HepG2 (cell line): ENCODE results near the gene UQCR11. TPM values are rescaled to one million over a fixed set of nuclear protein-coding genes. Genes with fewer than 3 reads are reported as not detected.

ENCODE experiments used
- DNMT1 ChIP-seq: sonication (generic); formaldehyde crosslinking; IDR thresholded peaks from 2 replicates; pipeline ENCODE4 v1.5.1; 2020; ENCODE audit warnings: mild to moderate bottlenecking, missing genetic modification reagents
- GPBP1L1 ChIP-seq: sonication (generic); formaldehyde crosslinking; IDR thresholded peaks from 2 replicates; pipeline ENCODE4 v1.5.0; 2020; ENCODE audit warnings: mild to moderate bottlenecking, missing genetic modification reagents
- HIVEP1 ChIP-seq: sonication (generic); formaldehyde crosslinking; IDR thresholded peaks from 2 replicates; pipeline ENCODE4 v1.4.0; 2020; ENCODE audit warnings: mild to moderate bottlenecking, missing genetic modification reagents
- HMG20B ChIP-seq: conservative IDR thresholded peaks from 2 replicates; pipeline ENCODE4 v1.6.1; 2016; ENCODE audit warnings: missing genetic modification reagents, missing compliant biosample characterization
- HNRNPLL ChIP-seq: fragments of 200-400 bp; formaldehyde crosslinking; IDR thresholded peaks from 2 replicates; pipeline ENCODE4 v1.6.1; 2017; ENCODE audit warnings: mild to moderate bottlenecking, low read depth, low read length; ENCODE audit not compliant: poor library complexity, severe bottlenecking
- JUNB ChIP-seq: sonication (generic); formaldehyde crosslinking; IDR thresholded peaks from 2 replicates; pipeline ENCODE4 v1.8.0; 2022; ENCODE audit warnings: missing genetic modification reagents, mild to moderate bottlenecking, borderline replicate concordance
- PHF5A ChIP-seq: IDR thresholded peaks from one replicate; pipeline ENCODE4 v1.6.1; 2018; ENCODE audit warnings: low read depth, missing genetic modification reagents; ENCODE audit not compliant: unreplicated experiment
- RBAK ChIP-seq: sonication (generic); formaldehyde crosslinking; IDR thresholded peaks from 2 replicates; pipeline ENCODE4 v1.5.1; 2020; ENCODE audit warnings: mild to moderate bottlenecking, missing genetic modification reagents
- SRY ChIP-seq: sonication (generic); formaldehyde crosslinking; IDR thresholded peaks from 2 replicates; pipeline ENCODE4 v1.8.0; 2022; ENCODE audit warnings: mild to moderate bottlenecking, missing genetic modification reagents
- TMF1 ChIP-seq: sonication (generic); formaldehyde crosslinking; IDR thresholded peaks from 2 replicates; pipeline ENCODE4 v1.8.1; 2022; ENCODE audit warnings: low read depth, missing genetic modification reagents
- ZEB1 ChIP-seq: IDR thresholded peaks from 2 replicates; pipeline ENCODE4 v1.6.1; 2012; ENCODE audit warnings: mild to moderate bottlenecking, low read depth, inconsistent platforms; ENCODE audit not compliant: insufficient replicate concordance
- ZFYVE20 ChIP-seq: sonication (generic); formaldehyde crosslinking; IDR thresholded peaks from 2 replicates; pipeline ENCODE4 v1.8.0; 2023; ENCODE audit warnings: low read depth, mild to moderate bottlenecking, moderate library complexity, missing genetic modification reagents, borderline replicate concordance
- ZNF121 ChIP-seq: sonication (generic); formaldehyde crosslinking; IDR thresholded peaks from 2 replicates; pipeline ENCODE4 v1.5.0; 2020; ENCODE audit warnings: mild to moderate bottlenecking, missing genetic modification reagents
- ZNF3 ChIP-seq: IDR thresholded peaks from 2 replicates; pipeline ENCODE4 v1.7.0; 2017; ENCODE audit warnings: inconsistent platforms
- ZNF382 ChIP-seq: sonication (generic); formaldehyde crosslinking; IDR thresholded peaks from 2 replicates; pipeline ENCODE4 v1.5.0; 2020; ENCODE audit warnings: missing genetic modification reagents, mild to moderate bottlenecking, borderline replicate concordance
- ZNF460 ChIP-seq: sonication (generic); formaldehyde crosslinking; IDR thresholded peaks from 2 replicates; pipeline ENCODE4 v1.5.1; 2020; ENCODE audit warnings: missing genetic modification reagents, mild to moderate bottlenecking, borderline replicate concordance
- ZNF530 ChIP-seq: sonication (generic); formaldehyde crosslinking; IDR thresholded peaks from 2 replicates; pipeline ENCODE4 v1.5.0; 2020; ENCODE audit warnings: low read depth, mild to moderate bottlenecking, missing genetic modification reagents
- ZNF768 ChIP-seq: sonication (generic); formaldehyde crosslinking; IDR thresholded peaks from 2 replicates; pipeline ENCODE4 v1.4.0; 2020; ENCODE audit warnings: missing genetic modification reagents
- polyA plus RNA-seq, 8 experiments: library from polyadenylated mRNA; depleted of rRNA in 3 of 8; stranded (reverse) in 7 of 8; unstranded in 1 of 8; fragments of >200 nt; fragmentation: Illumina TruSeq in 4 of 8; extraction: Trizol in 4 of 8; gene quantifications; 2 replicates each; pipeline versions ENCODE4 v1.2.1 to v1.2.3, GENCODE V29; 2011 to 2016; ENCODE audit warnings: low read depth in 4 of 8, missing spikeins in 1 of 8, mixed read lengths in 1 of 8; ENCODE audit not compliant: insufficient read depth in 1 of 8
- total RNA-seq, 5 experiments: library from RNA; depleted of rRNA; stranded (reverse); fragments of >200 nt; fragmentation: Illumina TruSeq; extraction: Trizol; gene quantifications; 2 replicates each; pipeline ENCODE4 v1.2.3, GENCODE V29; 2016; ENCODE audit warnings: low read depth in 1 of 5
- TF ChIP-seq, protein P1 (sequence below): IDR thresholded peaks from 2 replicates; pipeline ENCODE4 v1.4.0; 2020; ENCODE audit warnings: mild to moderate bottlenecking, missing genetic modification reagents
- TF ChIP-seq, protein P2 (sequence below): sonication (generic); formaldehyde crosslinking; IDR thresholded peaks from 2 replicates; pipeline ENCODE4 v1.4.0; 2020; ENCODE audit warnings: missing genetic modification reagents
- TF ChIP-seq, protein P3 (sequence below): sonication (generic); formaldehyde crosslinking; IDR thresholded peaks from 2 replicates; pipeline ENCODE4 v1.4.0; 2020; ENCODE audit warnings: missing genetic modification reagents, borderline replicate concordance

Gene UQCR11
- total and polyA plus RNA-seq, 2 of the 13 experiments (the other 11 are each of a cell fraction or from before 2014, with no cell fraction given): 125 to 214 TPM

DNA sequence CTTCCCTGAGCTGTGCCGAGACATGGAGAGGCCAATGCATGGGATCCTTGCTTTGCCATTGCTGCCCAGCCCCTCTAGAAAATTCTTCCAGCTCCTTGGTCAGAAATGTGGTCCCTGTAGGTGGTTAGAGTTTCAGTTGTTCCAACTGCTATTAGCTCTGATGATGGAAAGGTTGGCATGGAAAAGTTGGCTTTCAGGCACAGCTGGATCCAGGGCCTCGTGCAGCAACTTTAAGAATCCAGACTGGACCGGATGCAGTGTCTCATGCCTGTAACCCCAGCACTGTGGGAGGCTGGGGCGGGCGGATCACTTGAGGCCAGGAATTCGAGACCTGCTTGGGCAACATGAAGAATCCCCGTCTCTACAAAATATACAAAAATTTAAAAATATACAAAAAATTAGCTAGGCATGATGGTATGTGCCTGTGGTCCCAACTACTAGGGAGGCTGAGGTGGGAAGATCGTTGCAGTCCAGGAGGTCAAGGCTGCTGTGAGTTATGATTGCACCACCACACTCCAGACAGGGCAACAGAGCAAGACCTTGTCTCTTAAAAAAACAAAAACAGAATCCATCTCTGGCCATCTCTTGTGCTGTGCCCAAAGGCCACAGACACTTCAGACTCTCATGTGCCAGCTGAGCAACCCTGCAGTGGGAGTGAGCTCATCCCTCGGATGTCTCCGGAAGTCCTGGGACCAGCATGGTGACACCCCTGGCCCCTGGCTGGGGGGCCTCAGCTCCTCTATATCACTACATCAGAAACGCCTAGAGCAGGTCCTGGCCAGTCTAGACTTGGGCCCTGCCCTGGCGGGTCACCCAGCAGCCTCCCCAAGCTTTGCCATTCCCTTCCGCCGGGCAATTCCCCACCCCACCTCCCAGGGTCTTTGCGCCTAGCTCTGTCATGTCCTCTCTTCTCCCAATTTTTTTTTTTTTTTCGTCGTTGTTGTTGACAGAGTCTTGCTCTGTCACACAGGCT is 53.9 kb downstream of the UQCR11 start (continued):
- TF ChIP-seq HNRNPLL: no peak
- TF ChIP-seq ZNF530 (CRISPR knock-in tag): no peak
- no peak for TF ChIP-seq TMF1 (CRISPR knock-in tag)
- TF ChIP-seq, protein P1, sequence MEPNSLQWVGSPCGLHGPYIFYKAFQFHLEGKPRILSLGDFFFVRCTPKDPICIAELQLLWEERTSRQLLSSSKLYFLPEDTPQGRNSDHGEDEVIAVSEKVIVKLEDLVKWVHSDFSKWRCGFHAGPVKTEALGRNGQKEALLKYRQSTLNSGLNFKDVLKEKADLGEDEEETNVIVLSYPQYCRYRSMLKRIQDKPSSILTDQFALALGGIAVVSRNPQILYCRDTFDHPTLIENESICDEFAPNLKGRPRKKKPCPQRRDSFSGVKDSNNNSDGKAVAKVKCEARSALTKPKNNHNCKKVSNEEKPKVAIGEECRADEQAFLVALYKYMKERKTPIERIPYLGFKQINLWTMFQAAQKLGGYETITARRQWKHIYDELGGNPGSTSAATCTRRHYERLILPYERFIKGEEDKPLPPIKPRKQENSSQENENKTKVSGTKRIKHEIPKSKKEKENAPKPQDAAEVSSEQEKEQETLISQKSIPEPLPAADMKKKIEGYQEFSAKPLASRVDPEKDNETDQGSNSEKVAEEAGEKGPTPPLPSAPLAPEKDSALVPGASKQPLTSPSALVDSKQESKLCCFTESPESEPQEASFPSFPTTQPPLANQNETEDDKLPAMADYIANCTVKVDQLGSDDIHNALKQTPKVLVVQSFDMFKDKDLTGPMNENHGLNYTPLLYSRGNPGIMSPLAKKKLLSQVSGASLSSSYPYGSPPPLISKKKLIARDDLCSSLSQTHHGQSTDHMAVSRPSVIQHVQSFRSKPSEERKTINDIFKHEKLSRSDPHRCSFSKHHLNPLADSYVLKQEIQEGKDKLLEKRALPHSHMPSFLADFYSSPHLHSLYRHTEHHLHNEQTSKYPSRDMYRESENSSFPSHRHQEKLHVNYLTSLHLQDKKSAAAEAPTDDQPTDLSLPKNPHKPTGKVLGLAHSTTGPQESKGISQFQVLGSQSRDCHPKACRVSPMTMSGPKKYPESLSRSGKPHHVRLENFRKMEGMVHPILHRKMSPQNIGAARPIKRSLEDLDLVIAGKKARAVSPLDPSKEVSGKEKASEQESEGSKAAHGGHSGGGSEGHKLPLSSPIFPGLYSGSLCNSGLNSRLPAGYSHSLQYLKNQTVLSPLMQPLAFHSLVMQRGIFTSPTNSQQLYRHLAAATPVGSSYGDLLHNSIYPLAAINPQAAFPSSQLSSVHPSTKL (CRISPR knock-in tag): no peak
- no peak for TF ChIP-seq GPBP1L1
- TF ChIP-seq, protein P2, sequence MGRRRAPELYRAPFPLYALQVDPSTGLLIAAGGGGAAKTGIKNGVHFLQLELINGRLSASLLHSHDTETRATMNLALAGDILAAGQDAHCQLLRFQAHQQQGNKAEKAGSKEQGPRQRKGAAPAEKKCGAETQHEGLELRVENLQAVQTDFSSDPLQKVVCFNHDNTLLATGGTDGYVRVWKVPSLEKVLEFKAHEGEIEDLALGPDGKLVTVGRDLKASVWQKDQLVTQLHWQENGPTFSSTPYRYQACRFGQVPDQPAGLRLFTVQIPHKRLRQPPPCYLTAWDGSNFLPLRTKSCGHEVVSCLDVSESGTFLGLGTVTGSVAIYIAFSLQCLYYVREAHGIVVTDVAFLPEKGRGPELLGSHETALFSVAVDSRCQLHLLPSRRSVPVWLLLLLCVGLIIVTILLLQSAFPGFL (CRISPR knock-in tag): no peak
- TF ChIP-seq ZFYVE20 (CRISPR knock-in tag): no peak
- TF ChIP-seq ZNF460: no peak
- no peak for TF ChIP-seq RBAK (CRISPR knock-in tag)
- no peak for TF ChIP-seq HIVEP1
- TF ChIP-seq JUNB (CRISPR knock-in tag): no peak
- no peak for TF ChIP-seq ZNF3
- no peak for TF ChIP-seq DNMT1 (CRISPR knock-in tag)
- TF ChIP-seq SRY (CRISPR knock-in tag): no peak
- TF ChIP-seq ZEB1: no peak
- TF ChIP-seq PHF5A (CRISPR knock-in tag): no peak
- TF ChIP-seq ZNF768 (CRISPR knock-in tag): no peak
- TF ChIP-seq, protein P3, sequence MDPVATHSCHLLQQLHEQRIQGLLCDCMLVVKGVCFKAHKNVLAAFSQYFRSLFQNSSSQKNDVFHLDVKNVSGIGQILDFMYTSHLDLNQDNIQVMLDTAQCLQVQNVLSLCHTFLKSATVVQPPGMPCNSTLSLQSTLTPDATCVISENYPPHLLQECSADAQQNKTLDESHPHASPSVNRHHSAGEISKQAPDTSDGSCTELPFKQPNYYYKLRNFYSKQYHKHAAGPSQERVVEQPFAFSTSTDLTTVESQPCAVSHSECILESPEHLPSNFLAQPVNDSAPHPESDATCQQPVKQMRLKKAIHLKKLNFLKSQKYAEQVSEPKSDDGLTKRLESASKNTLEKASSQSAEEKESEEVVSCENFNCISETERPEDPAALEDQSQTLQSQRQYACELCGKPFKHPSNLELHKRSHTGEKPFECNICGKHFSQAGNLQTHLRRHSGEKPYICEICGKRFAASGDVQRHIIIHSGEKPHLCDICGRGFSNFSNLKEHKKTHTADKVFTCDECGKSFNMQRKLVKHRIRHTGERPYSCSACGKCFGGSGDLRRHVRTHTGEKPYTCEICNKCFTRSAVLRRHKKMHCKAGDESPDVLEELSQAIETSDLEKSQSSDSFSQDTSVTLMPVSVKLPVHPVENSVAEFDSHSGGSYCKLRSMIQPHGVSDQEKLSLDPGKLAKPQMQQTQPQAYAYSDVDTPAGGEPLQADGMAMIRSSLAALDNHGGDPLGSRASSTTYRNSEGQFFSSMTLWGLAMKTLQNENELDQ (CRISPR knock-in tag): no peak
- TF ChIP-seq ZNF382: no peak
- TF ChIP-seq HMG20B: no peak
- TF ChIP-seq ZNF121 (CRISPR knock-in tag): peak; percentile 96
